ENCODE data around the gene PRKCH.

DNA sequence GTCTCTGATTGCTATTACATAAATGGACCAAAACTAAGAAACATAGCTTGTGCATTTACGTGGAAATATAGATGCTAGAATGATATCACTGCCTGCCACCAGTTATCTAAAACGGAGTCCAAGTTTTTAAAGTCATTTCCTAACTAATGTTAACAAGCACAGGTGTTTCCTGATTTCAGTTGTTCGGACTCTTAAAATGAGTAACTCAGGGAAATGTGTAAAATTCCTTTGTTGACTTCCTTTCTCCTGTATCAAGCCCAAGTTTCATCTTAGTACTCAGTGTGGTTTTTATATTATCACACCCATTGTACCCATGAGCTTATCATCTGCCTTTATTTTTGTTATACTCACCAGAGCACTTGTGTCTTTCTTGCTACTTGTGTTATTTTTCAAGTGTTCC is 13.2 kb upstream of the PRKCH start:
- TF ChIP-seq, protein P1, sequence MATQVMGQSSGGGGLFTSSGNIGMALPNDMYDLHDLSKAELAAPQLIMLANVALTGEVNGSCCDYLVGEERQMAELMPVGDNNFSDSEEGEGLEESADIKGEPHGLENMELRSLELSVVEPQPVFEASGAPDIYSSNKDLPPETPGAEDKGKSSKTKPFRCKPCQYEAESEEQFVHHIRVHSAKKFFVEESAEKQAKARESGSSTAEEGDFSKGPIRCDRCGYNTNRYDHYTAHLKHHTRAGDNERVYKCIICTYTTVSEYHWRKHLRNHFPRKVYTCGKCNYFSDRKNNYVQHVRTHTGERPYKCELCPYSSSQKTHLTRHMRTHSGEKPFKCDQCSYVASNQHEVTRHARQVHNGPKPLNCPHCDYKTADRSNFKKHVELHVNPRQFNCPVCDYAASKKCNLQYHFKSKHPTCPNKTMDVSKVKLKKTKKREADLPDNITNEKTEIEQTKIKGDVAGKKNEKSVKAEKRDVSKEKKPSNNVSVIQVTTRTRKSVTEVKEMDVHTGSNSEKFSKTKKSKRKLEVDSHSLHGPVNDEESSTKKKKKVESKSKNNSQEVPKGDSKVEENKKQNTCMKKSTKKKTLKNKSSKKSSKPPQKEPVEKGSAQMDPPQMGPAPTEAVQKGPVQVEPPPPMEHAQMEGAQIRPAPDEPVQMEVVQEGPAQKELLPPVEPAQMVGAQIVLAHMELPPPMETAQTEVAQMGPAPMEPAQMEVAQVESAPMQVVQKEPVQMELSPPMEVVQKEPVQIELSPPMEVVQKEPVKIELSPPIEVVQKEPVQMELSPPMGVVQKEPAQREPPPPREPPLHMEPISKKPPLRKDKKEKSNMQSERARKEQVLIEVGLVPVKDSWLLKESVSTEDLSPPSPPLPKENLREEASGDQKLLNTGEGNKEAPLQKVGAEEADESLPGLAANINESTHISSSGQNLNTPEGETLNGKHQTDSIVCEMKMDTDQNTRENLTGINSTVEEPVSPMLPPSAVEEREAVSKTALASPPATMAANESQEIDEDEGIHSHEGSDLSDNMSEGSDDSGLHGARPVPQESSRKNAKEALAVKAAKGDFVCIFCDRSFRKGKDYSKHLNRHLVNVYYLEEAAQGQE (IDR thresholded peaks at IDR 0.05; ENCODE audit: insufficient read depth in 1 of 2, low read depth in 2 of 2, low read length in 2 of 2), result no peak
- TF ChIP-seq TAF1 (IDR thresholded peaks at IDR 0.05; ENCODE audit: borderline replicate concordance, insufficient read depth, low read length), result no peak
- no peak for TF ChIP-seq SIN3A (IDR thresholded peaks at IDR 0.05; ENCODE audit: borderline replicate concordance, insufficient read depth, low read length)
- TF ChIP-seq POLR2AphosphoS5 (IDR thresholded peaks at IDR 0.05; ENCODE audit: low read depth, low read length), result no peak
- TF ChIP-seq FOXP2 (optimal IDR thresholded peaks at IDR 0.05; ENCODE audit: borderline replicate concordance, extremely low read depth, extremely low read length, insufficient read depth), result no peak
